Measurements from ENCODE around the gene MBD3. TPM values are rescaled to one million over a fixed set of nuclear protein-coding genes. Genes with fewer than 3 reads are reported as not detected.

The MBD3 gene
- total RNA-seq, 1 donor from 2014 or later = 115 TPM

GRCh38 chr19:1529430-1529816 is 63.2 kb downstream of the MBD3 start:
- no peak for DNase-seq (ENCODE audit: low read depth)
- TF ChIP-seq CTCF (conservative IDR thresholded peaks at IDR 0.05; ENCODE audit: low read depth, low read length) = no peak

GRCh38 chr19:1528596-1529429 is 63.9 kb downstream of the MBD3 start:
- TF ChIP-seq CTCF (conservative IDR thresholded peaks at IDR 0.05; ENCODE audit: low read depth, low read length) = no peak
- no peak for DNase-seq (ENCODE audit: low read depth)
- no peak overlapping the region for H3K4me3 ChIP-seq (ENCODE audit: low read depth, low read length)

More at GRCh38 chr19:1529430-1529816, 63.2 kb downstream of the MBD3 start:
- H3K4me3 ChIP-seq (ENCODE audit: low read depth, low read length) = no peak overlapping the region

- no peak for DNase-seq (ENCODE audit: low read depth)
- no peak overlapping the region for H3K4me3 ChIP-seq (ENCODE audit: low read depth, low read length)
- no peak for TF ChIP-seq CTCF (conservative IDR thresholded peaks at IDR 0.05; ENCODE audit: low read depth, low read length)
Measured at GRCh38 chr19:1527650-1528309, 64.9 kb downstream of the MBD3 start.

- H3K4me3 ChIP-seq (ENCODE audit: low read depth, low read length) = no peak overlapping the region
- TF ChIP-seq CTCF (conservative IDR thresholded peaks at IDR 0.05; ENCODE audit: low read depth, low read length) = no peak
- no peak for DNase-seq (ENCODE audit: low read depth)
Measured at GRCh38 chr19:1526979-1527649, 65.6 kb downstream of the MBD3 start.

GRCh38 chr19:1526066-1526778 is 66.4 kb downstream of the MBD3 start:
- no peak for DNase-seq (ENCODE audit: low read depth)
- H3K4me3 ChIP-seq (ENCODE audit: low read depth, low read length) = no peak overlapping the region

More at GRCh38 chr19:1526066-1526778, 66.4 kb downstream of the MBD3 start:
- TF ChIP-seq CTCF (conservative IDR thresholded peaks at IDR 0.05; ENCODE audit: low read depth, low read length) = no peak
